ENCODE measurements around the gene INSR. TPM values are rescaled to one million over a fixed set of nuclear protein-coding genes. Genes with fewer than 3 reads are reported as not detected.

INSR gene
- total and polyA plus RNA-seq, 2 donors (not counting 3 experiments of a cell fraction or from before 2014, with no cell fraction given): 4.9 to 19.5 TPM

DNA sequence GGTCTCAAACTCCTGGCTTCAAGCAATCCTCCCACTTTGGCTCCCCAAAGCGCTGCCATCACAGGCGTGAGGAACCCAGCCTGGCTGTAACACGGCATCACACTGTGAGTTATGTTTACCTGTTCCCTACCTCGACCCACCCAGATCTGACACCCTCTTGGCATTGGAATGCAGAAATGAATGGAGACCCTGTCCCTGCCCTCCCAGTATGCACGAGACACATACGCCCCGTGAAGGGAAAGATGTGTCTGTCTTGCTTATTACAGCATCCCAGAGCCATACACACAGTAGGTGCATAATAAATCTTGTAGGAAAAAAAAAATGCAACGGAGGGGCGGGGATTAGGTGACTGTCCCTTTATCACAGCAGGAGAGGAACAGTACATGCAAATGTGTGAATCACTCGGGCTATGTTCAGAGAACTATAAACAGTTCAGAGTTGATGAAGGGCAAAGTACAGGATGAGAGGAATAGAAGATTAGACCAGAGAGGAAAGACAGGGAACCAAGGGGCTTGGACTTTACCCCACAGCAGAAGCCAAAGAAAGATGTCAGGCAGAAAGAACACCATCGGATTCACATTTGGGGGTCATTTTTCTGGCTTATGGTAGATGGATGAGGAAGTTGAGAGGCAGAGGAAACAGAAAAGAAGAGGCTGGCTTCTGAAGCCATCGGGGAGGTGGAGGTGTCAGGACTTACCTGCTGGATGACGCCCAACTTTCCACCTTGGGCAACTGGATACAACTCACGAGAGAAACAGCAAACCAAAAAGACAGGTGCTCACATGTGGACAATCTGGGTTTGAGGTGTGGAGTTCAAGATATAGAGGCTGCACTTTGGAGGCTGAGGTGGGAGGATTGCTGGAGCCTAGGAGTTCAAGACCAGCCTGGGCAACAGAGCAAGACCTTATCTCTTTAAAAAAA is 94.3 kb downstream of the INSR start:
- TF ChIP-seq MYC (IDR thresholded peaks at IDR 0.05; ENCODE audit: low read depth, low read length) (no peak), MAX (IDR thresholded peaks at IDR 0.05; ENCODE audit: insufficient read depth, insufficient read length) (no peak), GATA2 (IDR thresholded peaks at IDR 0.05; ENCODE audit: insufficient read depth, insufficient read length, low read depth, low read length) (no peak), CTCF (IDR thresholded peaks at IDR 0.05; ENCODE audit: extremely low read depth in 1 of 2, insufficient read depth in 1 of 2, low read depth in 1 of 2, low read length in 2 of 2) (no peak), EZH2 (IDR thresholded peaks at IDR 0.05; ENCODE audit: borderline replicate concordance, low read depth, low read length, severe bottlenecking) (no peak), POLR2AphosphoS5 (IDR thresholded peaks at IDR 0.05; ENCODE audit: insufficient read depth, low read depth, low read length) (no peak), POLR2A (IDR thresholded peaks at IDR 0.05; ENCODE audit: low read depth, low read length) (no peak), JUN (IDR thresholded peaks at IDR 0.05; ENCODE audit: borderline replicate concordance, insufficient read depth, insufficient read length, low read depth) (no peak)
- peaks cover 7% of the 10 kb centered on the region for H3K4me1 ChIP-seq (ENCODE audit: control insufficient read depth, extremely low read depth, insufficient read depth, low read length)
- dilution Hi-C loops (cut with MboI; ENCODE audit: extremely low pct_ligation_motif_present, low sequenced_read_pairs): no loop called here
- H4K20me1 ChIP-seq (replicated peaks; ENCODE audit: control insufficient read depth, extremely low read depth, insufficient read depth, low read length): no peaks in the 10 kb centered on the region
- no peaks in the 10 kb centered on the region for H3K27me3 ChIP-seq (ENCODE audit: control insufficient read depth in 2 of 2, insufficient read depth in 2 of 2, low read length in 2 of 2)
- no peaks in the 10 kb centered on the region for H3K79me2 ChIP-seq (ENCODE audit: control insufficient read depth, insufficient read depth, low read length)
- no peak for DNase-seq (ENCODE audit: low read depth, low spot score)
- no peak overlapping the region for H3K4me2 ChIP-seq (ENCODE audit: insufficient read depth, low read length)
- no peaks in the 10 kb centered on the region for H3K36me3 ChIP-seq (ENCODE audit: control insufficient read depth in 2 of 2, extremely low read depth in 1 of 2, insufficient read depth in 2 of 2, low read length in 2 of 2)
- intact Hi-C loops (cut with micrococcal nuclease): no loop called here
- H3K9me3 ChIP-seq (replicated peaks; ENCODE audit: control insufficient read depth, insufficient read depth, low read length): no peaks in the 10 kb centered on the region
- no peak overlapping the region for H2AFZ ChIP-seq (ENCODE audit: low read depth, low read length)
- no TSS peak for BruUV-seq (replicated peaks)
- no peak overlapping the region for H3K9ac ChIP-seq (replicated peaks; ENCODE audit: extremely low read depth, insufficient read depth, low read length)
- H3K27ac ChIP-seq (ENCODE audit: insufficient read depth, low read depth, low read length): no peak overlapping the region
- ChIA-PET POLR2A (interaction anchor here (0.6 to 1.0 kb wide), 2 partner anchors 94 to 95 kb away, joined by 3 to 4 read pairs; partner anchors contain the start of gene INSR), CTCF (interaction anchor here (1.1 kb wide), 1 partner anchor 94 kb away, joined by 4 read pairs; the partner anchor contains the start of gene INSR)
- H3K4me3 ChIP-seq (replicated peaks in 1 of 3; ENCODE audit: insufficient read depth in 1 of 3, low read depth in 1 of 3, low read length in 3 of 3): no peak overlapping the region
- no peaks in the 10 kb centered on the region for H3K9me1 ChIP-seq (replicated peaks; ENCODE audit: control insufficient read depth, extremely low read depth, insufficient read depth, low read length)
- no peak for FAIRE-seq

Data from endothelial cell of umbilical vein (primary cell).